ENCODE data around the gene TMEM271. TPM values are rescaled to one million over a fixed set of nuclear protein-coding genes. Genes with fewer than 3 reads are reported as not detected.
"Not testable (repeated sequence)": the region's sequence is repeated elsewhere in the genome, so short reads cannot be mapped to it uniquely, and the experiment has no call there.

Gene TMEM271
- total RNA-seq, 1 experiment from 2014 or later: not detected

DNA sequence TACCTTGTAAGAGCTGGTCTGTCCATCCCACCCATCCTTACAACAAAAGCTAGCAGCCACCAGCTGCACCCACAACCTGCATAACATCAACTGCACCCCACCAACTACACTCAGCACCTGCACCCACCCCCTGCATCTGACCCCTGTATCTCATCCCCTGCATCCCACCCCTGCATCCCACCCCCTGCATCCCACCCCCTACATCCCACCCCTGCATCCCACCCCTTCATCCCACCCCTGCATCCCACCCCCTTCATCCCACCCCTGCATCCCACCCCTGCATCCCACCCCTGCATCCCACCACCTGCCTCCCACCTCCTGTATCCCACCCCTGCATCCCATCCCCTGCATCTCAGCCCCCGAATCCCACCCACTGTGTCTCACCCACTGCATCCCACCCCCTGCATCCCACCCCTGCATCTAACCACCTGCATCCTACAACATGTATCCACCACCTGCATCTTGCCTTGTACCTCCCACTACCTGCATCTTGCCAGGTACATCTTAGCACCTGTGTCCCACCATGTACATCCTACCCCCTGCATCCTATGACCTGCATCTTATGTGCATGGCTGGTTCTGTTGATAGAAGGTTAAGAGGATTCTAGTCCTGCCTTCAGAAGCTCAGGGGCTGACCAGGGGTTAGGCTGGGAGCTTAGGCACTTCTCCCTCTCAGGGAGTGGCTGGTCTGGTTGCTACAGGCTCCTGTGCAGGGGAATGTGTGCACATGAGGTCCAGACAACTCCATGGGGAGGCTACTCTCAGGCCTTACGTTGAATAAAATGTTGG is 9.4 kb downstream of the TMEM271 start:
- ChIA-PET CTCF (no interaction called here), POLR2A (no interaction called here)
- no TSS peak for BruUV-seq (replicated peaks)
- Mint-ChIP-seq H3K27ac (ENCODE audit: unreplicated experiment) (no peak overlapping the region), H3K4me3 (ENCODE audit: unreplicated experiment) (no peak overlapping the region), H3K27me3 (ENCODE audit: insufficient read depth, unreplicated experiment) (peaks cover 3% of the 10 kb centered on the region), H3K36me3 (ENCODE audit: insufficient read depth, unreplicated experiment) (no peaks in the 10 kb centered on the region), H3K4me1 (ENCODE audit: low read depth, unreplicated experiment) (no peaks in the 10 kb centered on the region), H3K9me3 (ENCODE audit: unreplicated experiment) (peaks cover 12% of the 10 kb centered on the region)
- no peaks in the 10 kb centered on the region for H3K4me1 ChIP-seq
- no peaks in the 10 kb centered on the region for H3K9me3 ChIP-seq
- no peaks in the 10 kb centered on the region for H3K27me3 ChIP-seq (replicated peaks; ENCODE audit: control insufficient read depth, insufficient read depth, low read length)
- DNase-seq: no peak
- TF ChIP-seq, protein P1, sequence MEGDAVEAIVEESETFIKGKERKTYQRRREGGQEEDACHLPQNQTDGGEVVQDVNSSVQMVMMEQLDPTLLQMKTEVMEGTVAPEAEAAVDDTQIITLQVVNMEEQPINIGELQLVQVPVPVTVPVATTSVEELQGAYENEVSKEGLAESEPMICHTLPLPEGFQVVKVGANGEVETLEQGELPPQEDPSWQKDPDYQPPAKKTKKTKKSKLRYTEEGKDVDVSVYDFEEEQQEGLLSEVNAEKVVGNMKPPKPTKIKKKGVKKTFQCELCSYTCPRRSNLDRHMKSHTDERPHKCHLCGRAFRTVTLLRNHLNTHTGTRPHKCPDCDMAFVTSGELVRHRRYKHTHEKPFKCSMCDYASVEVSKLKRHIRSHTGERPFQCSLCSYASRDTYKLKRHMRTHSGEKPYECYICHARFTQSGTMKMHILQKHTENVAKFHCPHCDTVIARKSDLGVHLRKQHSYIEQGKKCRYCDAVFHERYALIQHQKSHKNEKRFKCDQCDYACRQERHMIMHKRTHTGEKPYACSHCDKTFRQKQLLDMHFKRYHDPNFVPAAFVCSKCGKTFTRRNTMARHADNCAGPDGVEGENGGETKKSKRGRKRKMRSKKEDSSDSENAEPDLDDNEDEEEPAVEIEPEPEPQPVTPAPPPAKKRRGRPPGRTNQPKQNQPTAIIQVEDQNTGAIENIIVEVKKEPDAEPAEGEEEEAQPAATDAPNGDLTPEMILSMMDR (IDR thresholded peaks at IDR 0.05; ENCODE audit: insufficient read depth in 1 of 2, low read depth in 1 of 2, low read length in 1 of 2, severe bottlenecking in 1 of 2, unreplicated experiment in 1 of 2): no peak
- intact Hi-C loops (cut with micrococcal nuclease; ENCODE audit: unreplicated experiment): no loop called here
- H3K4me3 ChIP-seq (ENCODE audit: low read depth, low read length): no peak overlapping the region
- H3K36me3 ChIP-seq (ENCODE audit: control insufficient read depth, insufficient read depth, low read length): no peaks in the 10 kb centered on the region

DNA sequence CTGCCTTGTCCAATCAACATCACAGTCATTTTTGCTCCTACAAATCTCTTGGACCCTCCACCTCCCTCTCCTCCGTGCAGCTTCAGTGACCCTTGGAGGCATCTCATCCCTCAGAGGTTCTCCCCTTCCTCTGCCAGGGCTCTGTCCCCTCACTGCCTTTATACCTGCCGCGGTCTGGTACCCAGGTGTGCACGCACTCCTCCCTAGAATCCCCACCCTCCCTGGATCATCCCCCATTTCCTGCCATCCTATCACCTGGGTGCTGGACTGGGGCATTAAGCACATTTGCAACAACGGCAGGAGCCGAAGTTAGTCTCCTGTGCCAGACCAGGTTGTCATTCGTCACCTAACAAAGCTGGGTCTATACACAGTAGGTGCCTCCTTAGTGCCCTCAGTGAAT is 10.1 kb downstream of the TMEM271 start:
- no peaks in the 10 kb centered on the region for H3K27me3 Mint-ChIP-seq (ENCODE audit: insufficient read depth, unreplicated experiment)
- ChIA-PET POLR2A (no interaction called here), CTCF (no interaction called here)
- no peaks in the 10 kb centered on the region for H3K27me3 ChIP-seq (replicated peaks; ENCODE audit: control insufficient read depth, insufficient read depth, low read length)
- no peak overlapping the region for H3K4me3 Mint-ChIP-seq (ENCODE audit: unreplicated experiment)
- H3K4me3 ChIP-seq (ENCODE audit: low read depth, low read length): no peak overlapping the region
- no peaks in the 10 kb centered on the region for H3K9me3 ChIP-seq
- TF ChIP-seq, protein P1 (IDR thresholded peaks at IDR 0.05; ENCODE audit: insufficient read depth in 1 of 2, low read depth in 1 of 2, low read length in 1 of 2, severe bottlenecking in 1 of 2, unreplicated experiment in 1 of 2): no peak
- H3K27ac Mint-ChIP-seq (ENCODE audit: unreplicated experiment): no peak overlapping the region
- H3K4me1 Mint-ChIP-seq (ENCODE audit: low read depth, unreplicated experiment): no peaks in the 10 kb centered on the region
- peaks cover 12% of the 10 kb centered on the region for H3K9me3 Mint-ChIP-seq (ENCODE audit: unreplicated experiment)
- no TSS peak for BruUV-seq (replicated peaks)
- no peak for DNase-seq
- no peaks in the 10 kb centered on the region for H3K36me3 Mint-ChIP-seq (ENCODE audit: insufficient read depth, unreplicated experiment)
- H3K36me3 ChIP-seq (ENCODE audit: control insufficient read depth, insufficient read depth, low read length): no peaks in the 10 kb centered on the region
- intact Hi-C loops (cut with micrococcal nuclease; ENCODE audit: unreplicated experiment): no loop called here
- no peaks in the 10 kb centered on the region for H3K4me1 ChIP-seq

DNA sequence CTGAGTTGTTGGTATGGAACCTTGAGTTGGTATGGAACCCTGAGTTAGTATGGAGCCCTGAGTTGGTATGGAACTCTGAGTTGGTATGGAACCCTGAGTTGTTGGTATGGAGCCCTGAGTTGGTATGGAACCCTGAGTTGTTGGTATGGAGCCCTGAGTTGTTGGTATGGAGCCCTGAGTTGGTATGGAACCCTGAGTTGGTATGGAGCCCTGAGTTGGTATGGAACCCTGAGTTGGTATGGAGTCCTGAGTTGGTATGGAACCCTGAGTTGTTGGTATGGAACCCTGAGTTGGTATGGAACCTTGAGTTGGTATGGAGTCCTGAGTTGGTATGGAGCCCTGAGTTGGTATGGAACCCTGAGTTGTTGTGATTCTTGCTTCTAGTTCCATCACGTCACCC is 10.5 kb downstream of the TMEM271 start:
- H3K4me1 Mint-ChIP-seq (ENCODE audit: low read depth, unreplicated experiment); H3K27me3 ChIP-seq (replicated peaks; ENCODE audit: control insufficient read depth, insufficient read depth, low read length); H3K36me3 ChIP-seq (ENCODE audit: control insufficient read depth, insufficient read depth, low read length); intact Hi-C loops (cut with micrococcal nuclease; ENCODE audit: unreplicated experiment); H3K4me3 ChIP-seq (ENCODE audit: low read depth, low read length); H3K27ac Mint-ChIP-seq (ENCODE audit: unreplicated experiment); DNase-seq; H3K9me3 ChIP-seq; H3K4me1 ChIP-seq; H3K27me3 Mint-ChIP-seq (ENCODE audit: insufficient read depth, unreplicated experiment); BruUV-seq (replicated peaks); CTCF ChIA-PET; H3K36me3 Mint-ChIP-seq (ENCODE audit: insufficient read depth, unreplicated experiment); H3K4me3 Mint-ChIP-seq (ENCODE audit: unreplicated experiment); POLR2A ChIA-PET: not testable (repeated sequence)
- H3K9me3 Mint-ChIP-seq (ENCODE audit: unreplicated experiment): peaks cover 12% of the 10 kb centered on the region

DNA sequence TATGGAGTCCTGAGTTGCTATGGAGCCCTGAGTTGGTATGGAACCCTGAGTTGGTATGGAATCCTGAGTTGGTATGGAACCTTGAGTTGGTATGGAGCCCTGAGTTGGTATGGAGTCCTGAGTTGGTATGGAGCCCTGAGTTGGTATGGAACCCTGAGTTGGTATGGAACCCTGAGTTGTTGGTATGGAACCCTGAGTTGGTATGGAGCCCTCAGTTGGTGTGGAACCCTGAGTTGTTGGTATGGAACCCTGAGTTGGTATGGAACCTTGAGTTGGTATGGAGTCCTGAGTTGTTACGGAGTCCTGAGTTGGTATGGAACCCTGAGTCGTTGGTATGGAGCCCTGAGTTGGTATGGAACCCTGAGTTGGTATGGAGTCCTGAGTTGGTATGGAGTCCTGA is 13.6 kb downstream of the TMEM271 start:
- CTCF ChIA-PET; H3K27me3 Mint-ChIP-seq (ENCODE audit: insufficient read depth, unreplicated experiment); H3K4me3 ChIP-seq (ENCODE audit: low read depth, low read length); DNase-seq; H3K4me1 Mint-ChIP-seq (ENCODE audit: low read depth, unreplicated experiment); POLR2A ChIA-PET; H3K9me3 ChIP-seq; H3K27me3 ChIP-seq (replicated peaks; ENCODE audit: control insufficient read depth, insufficient read depth, low read length); H3K4me1 ChIP-seq; H3K4me3 Mint-ChIP-seq (ENCODE audit: unreplicated experiment); intact Hi-C loops (cut with micrococcal nuclease; ENCODE audit: unreplicated experiment); H3K36me3 ChIP-seq (ENCODE audit: control insufficient read depth, insufficient read depth, low read length); H3K27ac Mint-ChIP-seq (ENCODE audit: unreplicated experiment); BruUV-seq (replicated peaks); H3K36me3 Mint-ChIP-seq (ENCODE audit: insufficient read depth, unreplicated experiment): not testable (repeated sequence)
- H3K9me3 Mint-ChIP-seq (ENCODE audit: unreplicated experiment): peaks cover 12% of the 10 kb centered on the region
